ENCODE measurements around the gene SOS2. TPM values are rescaled to one million over a fixed set of nuclear protein-coding genes. Genes with fewer than 3 reads are reported as not detected.

SOS2 gene
- total RNA-seq, 4 donors from 2014 or later: 45.9 to 82.8 (median 62.1) TPM

GRCh38 chr14:50067723-50068495, 163.5 kb downstream of the SOS2 start:
- in situ Hi-C loops (cut with MboI; ENCODE audit: low pct_ligation_motif_present in 1 of 4, low pct_unique_long_range_greater_than_20kb in 1 of 4, low sequenced_read_pairs in 3 of 4): no loop called here

More at GRCh38 chr14:50067723-50068495, 163.5 kb downstream of the SOS2 start:
- Histone ChIP-seq H3K4me1 (peaks cover 0 to 38% (median 15%) of the 10 kb centered on the region in 4 donors), H3K27me3 (no peaks in the 10 kb centered on the region), H3K9me3 (no peaks in the 10 kb centered on the region), H3K4me3 (no peak overlapping the region), H3K27ac (peak overlapping the region; percentile 19 to 71 (median 38)), H3K36me3 (no peaks in the 10 kb centered on the region)
- WGBS, 2 donors (ENCODE audit: low coverage in 1 of 2): 75 to 80% methylated on average over 1 to 8 of the region's 8 CpGs
- intact Hi-C loops (cut with DNase I; ENCODE audit: low total_unique reads): no loop called here
- no peak for TF ChIP-seq EP300 (IDR thresholded peaks at IDR 0.05; ENCODE audit: low read depth)
- DNase-seq: peak; percentile 48

Small RNA genes lying within 50 kb of the gene (small RNA-seq; reads per million reads assigned to genes)
- gene RF00019: 0 reads per million in 4 donors

Other genes with a start within 250 kb of the SOS2 start
- gene VCPKMT, start 115.0 kb downstream of the SOS2 start, total RNA-seq: 10 to 100 TPM in 1 of 4 donors, 1 to 10 TPM in 3; 3.7 to 12.1 (median 5.9) TPM
- 10 to 100 TPM in 1 of 4 donors, 1 to 10 TPM in 2, under 1 TPM in 1; 0.80 to 73.3 (median 8.3) TPM for gene L2HGDH, start 80.7 kb upstream of the SOS2 start, total RNA-seq
- gene DMAC2L, start 80.7 kb upstream of the SOS2 start, total RNA-seq: 10 to 100 TPM in 2 of 4 donors, 1 to 10 TPM in 2; 3.0 to 18.9 (median 9.2) TPM
- 10 to 100 TPM; 15.3 to 36.8 (median 28.2) TPM for gene CDKL1, start 165.3 kb upstream of the SOS2 start, total RNA-seq